Measurements from ENCODE around the gene SULT2B1.
"Not testable (repeated sequence)": the region's sequence is repeated elsewhere in the genome, so short reads cannot be mapped to it uniquely, and the experiment has no call there.

The SULT2B1 gene

GRCh38 chr19:48575931-48576622 is 24.1 kb downstream of the SULT2B1 start:
- peaks cover 0 to 4% (median 0%) of the 10 kb centered on the region in 5 donors for H3K4me1 ChIP-seq (ENCODE audit: control insufficient read depth in 5 of 5, insufficient read depth in 5 of 5, low read length in 5 of 5)
- peaks cover 0 to 2% (median 0%) of the 10 kb centered on the region in 5 donors for H3K27me3 ChIP-seq (ENCODE audit: control insufficient read depth in 5 of 5, insufficient read depth in 4 of 5, low read length in 5 of 5)
- no peaks in the 10 kb centered on the region for H3K36me3 ChIP-seq (ENCODE audit: control insufficient read depth in 5 of 5, insufficient read depth in 5 of 5, low read length in 5 of 5)
- no peak overlapping the region for H3K27ac ChIP-seq (ENCODE audit: low read depth, low read length)
- H3K4me3 ChIP-seq (ENCODE audit: low read depth in 1 of 5, low read length in 5 of 5): no peak overlapping the region
- no peak overlapping the region for H3K9ac ChIP-seq (ENCODE audit: low read length in 5 of 5)
- H3K9me3 ChIP-seq (ENCODE audit: control insufficient read depth in 5 of 5, low read length in 5 of 5): no peaks in the 10 kb centered on the region

GRCh38 chr19:48577908-48578307 is 25.9 kb downstream of the SULT2B1 start:
- H3K27me3 ChIP-seq (ENCODE audit: control insufficient read depth in 5 of 5, insufficient read depth in 4 of 5, low read length in 5 of 5); H3K9ac ChIP-seq (ENCODE audit: low read length in 5 of 5); H3K9me3 ChIP-seq (ENCODE audit: control insufficient read depth in 5 of 5, low read length in 5 of 5); H3K4me1 ChIP-seq (ENCODE audit: control insufficient read depth in 5 of 5, insufficient read depth in 5 of 5, low read length in 5 of 5); H3K36me3 ChIP-seq (ENCODE audit: control insufficient read depth in 5 of 5, insufficient read depth in 5 of 5, low read length in 5 of 5); H3K4me3 ChIP-seq (ENCODE audit: low read depth in 1 of 5, low read length in 5 of 5); H3K27ac ChIP-seq (ENCODE audit: low read depth, low read length): not testable (repeated sequence)

GRCh38 chr19:48578891-48579290 is 26.9 kb downstream of the SULT2B1 start:
- H3K4me1 ChIP-seq (ENCODE audit: control insufficient read depth in 5 of 5, insufficient read depth in 5 of 5, low read length in 5 of 5): peaks cover 0 to 8% (median 2%) of the 10 kb centered on the region in 5 donors
- H3K9ac ChIP-seq (ENCODE audit: low read length in 5 of 5): no peak overlapping the region
- peaks cover 0 to 2% (median 0%) of the 10 kb centered on the region in 5 donors for H3K27me3 ChIP-seq (ENCODE audit: control insufficient read depth in 5 of 5, insufficient read depth in 4 of 5, low read length in 5 of 5)
- no peak overlapping the region for H3K27ac ChIP-seq (ENCODE audit: low read depth, low read length)
- no peak overlapping the region for H3K4me3 ChIP-seq (ENCODE audit: low read depth in 1 of 5, low read length in 5 of 5)
- no peaks in the 10 kb centered on the region for H3K9me3 ChIP-seq (ENCODE audit: control insufficient read depth in 5 of 5, low read length in 5 of 5)
- no peaks in the 10 kb centered on the region for H3K36me3 ChIP-seq (ENCODE audit: control insufficient read depth in 5 of 5, insufficient read depth in 5 of 5, low read length in 5 of 5)

- Histone ChIP-seq H3K27me3 (ENCODE audit: control insufficient read depth in 5 of 5, insufficient read depth in 4 of 5, low read length in 5 of 5) (no peaks in the 10 kb centered on the region), H3K36me3 (ENCODE audit: control insufficient read depth in 5 of 5, insufficient read depth in 5 of 5, low read length in 5 of 5) (no peaks in the 10 kb centered on the region), H3K4me1 (ENCODE audit: control insufficient read depth in 5 of 5, insufficient read depth in 5 of 5, low read length in 5 of 5) (peaks cover 4 to 18% (median 10%) of the 10 kb centered on the region in 5 donors), H3K4me3 (ENCODE audit: low read depth in 1 of 5, low read length in 5 of 5) (no peak overlapping the region), H3K27ac (ENCODE audit: low read depth, low read length) (no peak overlapping the region), H3K9ac (ENCODE audit: low read length in 5 of 5) (no peak overlapping the region), H3K9me3 (ENCODE audit: control insufficient read depth in 5 of 5, low read length in 5 of 5) (no peaks in the 10 kb centered on the region)
Measured at GRCh38 chr19:48582168-48582567, 30.2 kb downstream of the SULT2B1 start.

GRCh38 chr19:48587387-48587786 is 35.4 kb downstream of the SULT2B1 start:
- Histone ChIP-seq H3K4me1 (ENCODE audit: control insufficient read depth in 5 of 5, insufficient read depth in 5 of 5, low read length in 5 of 5) (peaks cover 4 to 29% (median 19%) of the 10 kb centered on the region in 5 donors), H3K36me3 (ENCODE audit: control insufficient read depth in 5 of 5, insufficient read depth in 5 of 5, low read length in 5 of 5) (no peaks in the 10 kb centered on the region), H3K27me3 (ENCODE audit: control insufficient read depth in 5 of 5, insufficient read depth in 4 of 5, low read length in 5 of 5) (no peaks in the 10 kb centered on the region), H3K9ac (ENCODE audit: low read length in 5 of 5) (no peak overlapping the region), H3K4me3 (ENCODE audit: low read depth in 1 of 5, low read length in 5 of 5) (no peak overlapping the region), H3K9me3 (ENCODE audit: control insufficient read depth in 5 of 5, low read length in 5 of 5) (no peaks in the 10 kb centered on the region), H3K27ac (ENCODE audit: low read depth, low read length) (no peak overlapping the region)

- H3K4me1 ChIP-seq (ENCODE audit: control insufficient read depth in 5 of 5, insufficient read depth in 5 of 5, low read length in 5 of 5): peaks cover 4 to 25% (median 19%) of the 10 kb centered on the region in 5 donors
- H3K4me3 ChIP-seq (ENCODE audit: low read depth in 1 of 5, low read length in 5 of 5): peak overlapping the region; percentile 53 to 67 (median 58)
- H3K27ac ChIP-seq (ENCODE audit: low read depth, low read length): no peak overlapping the region
- H3K9ac ChIP-seq (ENCODE audit: low read length in 5 of 5): peak overlapping the region in 1 of 5 donors; percentile 25
- no peaks in the 10 kb centered on the region for H3K9me3 ChIP-seq (ENCODE audit: control insufficient read depth in 5 of 5, low read length in 5 of 5)
- H3K36me3 ChIP-seq (ENCODE audit: control insufficient read depth in 5 of 5, insufficient read depth in 5 of 5, low read length in 5 of 5): no peaks in the 10 kb centered on the region
- H3K27me3 ChIP-seq (ENCODE audit: control insufficient read depth in 5 of 5, insufficient read depth in 4 of 5, low read length in 5 of 5): no peaks in the 10 kb centered on the region
Measured at GRCh38 chr19:48588670-48589401, 36.9 kb downstream of the SULT2B1 start.

- H3K27ac ChIP-seq (ENCODE audit: low read depth, low read length): no peak overlapping the region
- H3K4me3 ChIP-seq (ENCODE audit: low read depth in 1 of 5, low read length in 5 of 5): no peak overlapping the region
- H3K4me1 ChIP-seq (ENCODE audit: control insufficient read depth in 5 of 5, insufficient read depth in 5 of 5, low read length in 5 of 5): peaks cover 0 to 19% (median 15%) of the 10 kb centered on the region in 5 donors
- H3K9ac ChIP-seq (ENCODE audit: low read length in 5 of 5): no peak overlapping the region
- no peaks in the 10 kb centered on the region for H3K36me3 ChIP-seq (ENCODE audit: control insufficient read depth in 5 of 5, insufficient read depth in 5 of 5, low read length in 5 of 5)
- H3K9me3 ChIP-seq (ENCODE audit: control insufficient read depth in 5 of 5, low read length in 5 of 5): no peaks in the 10 kb centered on the region
- no peaks in the 10 kb centered on the region for H3K27me3 ChIP-seq (ENCODE audit: control insufficient read depth in 5 of 5, insufficient read depth in 4 of 5, low read length in 5 of 5)
Measured at GRCh38 chr19:48591021-48591420, 39.0 kb downstream of the SULT2B1 start.

- Histone ChIP-seq H3K27ac (ENCODE audit: low read depth, low read length) (no peak overlapping the region), H3K27me3 (ENCODE audit: control insufficient read depth in 5 of 5, insufficient read depth in 4 of 5, low read length in 5 of 5) (peaks cover 2 to 11% (median 6%) of the 10 kb centered on the region in 5 donors), H3K4me3 (ENCODE audit: low read depth in 1 of 5, low read length in 5 of 5) (no peak overlapping the region), H3K4me1 (ENCODE audit: control insufficient read depth in 5 of 5, insufficient read depth in 5 of 5, low read length in 5 of 5) (no peaks in the 10 kb centered on the region), H3K36me3 (ENCODE audit: control insufficient read depth in 5 of 5, insufficient read depth in 5 of 5, low read length in 5 of 5) (no peaks in the 10 kb centered on the region), H3K9ac (ENCODE audit: low read length in 5 of 5) (no peak overlapping the region), H3K9me3 (ENCODE audit: control insufficient read depth in 5 of 5, low read length in 5 of 5) (no peaks in the 10 kb centered on the region)
Measured at GRCh38 chr19:48595171-48595570, 43.2 kb downstream of the SULT2B1 start.

- no peak overlapping the region for H3K27ac ChIP-seq (ENCODE audit: low read depth, low read length)
- H3K4me1 ChIP-seq (ENCODE audit: control insufficient read depth in 5 of 5, insufficient read depth in 5 of 5, low read length in 5 of 5): no peaks in the 10 kb centered on the region
- H3K4me3 ChIP-seq (ENCODE audit: low read depth in 1 of 5, low read length in 5 of 5): no peak overlapping the region
- no peak overlapping the region for H3K9ac ChIP-seq (ENCODE audit: low read length in 5 of 5)
- H3K27me3 ChIP-seq (ENCODE audit: control insufficient read depth in 5 of 5, insufficient read depth in 4 of 5, low read length in 5 of 5): peaks cover 2 to 11% (median 8%) of the 10 kb centered on the region in 5 donors
- no peaks in the 10 kb centered on the region for H3K36me3 ChIP-seq (ENCODE audit: control insufficient read depth in 5 of 5, insufficient read depth in 5 of 5, low read length in 5 of 5)
- no peaks in the 10 kb centered on the region for H3K9me3 ChIP-seq (ENCODE audit: control insufficient read depth in 5 of 5, low read length in 5 of 5)
Measured at GRCh38 chr19:48595833-48596232, 43.9 kb downstream of the SULT2B1 start.

- Histone ChIP-seq H3K27ac (ENCODE audit: low read depth, low read length) (no peak overlapping the region), H3K36me3 (ENCODE audit: control insufficient read depth in 5 of 5, insufficient read depth in 5 of 5, low read length in 5 of 5) (no peaks in the 10 kb centered on the region), H3K4me1 (ENCODE audit: control insufficient read depth in 5 of 5, insufficient read depth in 5 of 5, low read length in 5 of 5) (no peaks in the 10 kb centered on the region), H3K4me3 (ENCODE audit: low read depth in 1 of 5, low read length in 5 of 5) (no peak overlapping the region), H3K9ac (ENCODE audit: low read length in 5 of 5) (no peak overlapping the region), H3K9me3 (ENCODE audit: control insufficient read depth in 5 of 5, low read length in 5 of 5) (no peaks in the 10 kb centered on the region), H3K27me3 (ENCODE audit: control insufficient read depth in 5 of 5, insufficient read depth in 4 of 5, low read length in 5 of 5) (peaks cover 2 to 11% (median 8%) of the 10 kb centered on the region in 5 donors)
Measured at GRCh38 chr19:48596237-48596636, 44.3 kb downstream of the SULT2B1 start.
